ENCODE data around the gene SLC24A3.

GRCh38 chr20:19761841-19762240 is 549.4 kb downstream of the SLC24A3 start:
- TF ChIP-seq EZH2 (IDR thresholded peaks at IDR 0.05; ENCODE audit: borderline replicate concordance) = no peak
- TF ChIP-seq CTCF (IDR thresholded peaks at IDR 0.05; ENCODE audit: poor library complexity) = no peak
- TF ChIP-seq EZH2phosphoT487 (IDR thresholded peaks at IDR 0.05; ENCODE audit: low read depth, severe bottlenecking, unreplicated experiment) = no peak
